SU-DHL-6 (cell line): ENCODE results near the gene PINLYP.

Experiments
- H2AFZ ChIP-seq: fragments of 200-600 bp; sonication (generic); 2 replicates; pipeline ENCODE4 v1.6.1; 2014; ENCODE audit warnings: low read depth, mild to moderate bottlenecking, moderate library complexity, mixed read lengths, antibody characterized with exemption, low read length; ENCODE audit not compliant: severe bottlenecking
- H3F3A ChIP-seq: fragments of 200-600 bp; shearing (Covaris generic); 2 replicates; pipeline ENCODE4 v1.6.0; 2016; ENCODE audit warnings: antibody characterized with exemption, mild to moderate bottlenecking; ENCODE audit not compliant: insufficient read depth
- H3K27ac ChIP-seq: fragments of 200-600 bp; sonication (generic); 2 replicates; pipeline ENCODE4 v1.5.1; 2016; ENCODE audit warnings: low read depth, mild to moderate bottlenecking, low read length, moderate library complexity, mixed read lengths
- H3K27me3 ChIP-seq: fragments of 200-600 bp; sonication (generic), shearing (Covaris generic); 2 replicates; pipeline ENCODE4 v1.6.0; 2014; ENCODE audit warnings: mild to moderate bottlenecking, low read length
- H3K36me3 ChIP-seq: fragments of 200-600 bp; sonication (generic); 2 replicates; pipeline ENCODE4 v1.6.1; 2014; ENCODE audit warnings: mild to moderate bottlenecking, low read length, mixed read lengths
- H3K4me2 ChIP-seq: fragments of 300-600, 200-600 bp; shearing (Covaris generic), sonication (generic); 2 replicates; pipeline ENCODE4 v1.6.0; 2014; ENCODE audit warnings: low read length, low read depth, mild to moderate bottlenecking; ENCODE audit not compliant: poor library complexity, severe bottlenecking
- H3K4me3 ChIP-seq: fragments of 200-600 bp; sonication (generic); 2 replicates; pipeline ENCODE4 v1.5.1; 2014; ENCODE audit warnings: antibody characterized with exemption, low read length, mild to moderate bottlenecking, mixed read lengths; ENCODE audit not compliant: insufficient read depth, poor library complexity, severe bottlenecking
- H3K79me2 ChIP-seq: fragments of 200-600 bp; sonication (generic); 2 replicates; pipeline ENCODE4 v1.6.1; 2014; ENCODE audit warnings: mild to moderate bottlenecking, low read length, moderate library complexity; ENCODE audit not compliant: insufficient read depth
- H3K9ac ChIP-seq: fragments of 200-600 bp; sonication (generic); 2 replicates; pipeline ENCODE4 v1.7.0; 2014; ENCODE audit warnings: mild to moderate bottlenecking, low read length
- H3K9me2 ChIP-seq: fragments of 200-600 bp; sonication (generic); replicated peaks from 2 replicates; pipeline ENCODE4 v1.6.1; 2014; ENCODE audit warnings: low read length; ENCODE audit not compliant: insufficient read depth
- H3K9me3 ChIP-seq: fragments of 200-600 bp; sonication (generic); 2 replicates; pipeline ENCODE4 v1.6.1; 2014; ENCODE audit warnings: low read length, mixed read lengths; ENCODE audit not compliant: insufficient read depth
- H4K20me1 ChIP-seq: fragments of 200-600 bp; sonication (generic); 2 replicates; pipeline ENCODE4 v1.6.1; 2014; ENCODE audit warnings: low read depth, mild to moderate bottlenecking, antibody characterized with exemption, low read length, moderate library complexity, mixed read lengths
- CTCF ChIP-seq: fragments of 200-600 bp; sonication (generic); IDR thresholded peaks from one replicate; pipeline ENCODE4 v1.5.1; 2017; ENCODE audit warnings: antibody characterized with exemption, mild to moderate bottlenecking, low read length, moderate library complexity; ENCODE audit not compliant: insufficient read depth, poor library complexity, severe bottlenecking
- EZH2phosphoT487 ChIP-seq: fragments of 200-600 bp; sonication (generic), shearing (Covaris generic); conservative IDR thresholded peaks from 2 replicates; pipeline ENCODE4 v1.6.1; 2018; ENCODE audit warnings: mild to moderate bottlenecking, antibody characterized with exemption, low read length, moderate library complexity, mixed read lengths

PINLYP gene

GRCh38 chr19:43605875-43606568 is 30.4 kb downstream of the PINLYP start:
- H3K9me2 ChIP-seq, result no peaks in the 10 kb centered on the region
- no peaks in the 10 kb centered on the region for H3K27me3 ChIP-seq
- H2AFZ ChIP-seq, result no peak overlapping the region
- peaks cover 7% of the 10 kb centered on the region for H3F3A ChIP-seq
- H4K20me1 ChIP-seq, result no peaks in the 10 kb centered on the region
- H3K4me3 ChIP-seq, result no peak overlapping the region
- H3K27ac ChIP-seq, result no peak overlapping the region
- no peak for TF ChIP-seq EZH2phosphoT487
- no peak for TF ChIP-seq CTCF
- H3K36me3 ChIP-seq, result no peaks in the 10 kb centered on the region
- H3K79me2 ChIP-seq, result 0 out of 2 replicates have a peak, but pooled peaks cover 9% of the 10 kb centered on the region
- H3K9ac ChIP-seq, result no peak overlapping the region
- no peaks in the 10 kb centered on the region for H3K9me3 ChIP-seq
- no peak overlapping the region for H3K4me2 ChIP-seq

- Histone ChIP-seq H3F3A (peaks cover under 1% of the 10 kb centered on the region; the same call in 1 of the 2 replicates), H3K9ac (no peak overlapping the region), H3K4me3 (no peak overlapping the region), H3K27me3 (no peaks in the 10 kb centered on the region), H4K20me1 (no peaks in the 10 kb centered on the region), H3K9me2 (no peaks in the 10 kb centered on the region), H2AFZ (no peak overlapping the region), H3K79me2 (0 out of 2 replicates have a peak, but pooled peaks cover 10% of the 10 kb centered on the region), H3K4me2 (no peak overlapping the region), H3K9me3 (no peaks in the 10 kb centered on the region), H3K27ac (no peak overlapping the region), H3K36me3 (no peaks in the 10 kb centered on the region)
- TF ChIP-seq EZH2phosphoT487 (no peak), CTCF (no peak)
Observed at GRCh38 chr19:43606569-43607229, 31.1 kb downstream of the PINLYP start.

GRCh38 chr19:43607238-43608205 is 31.9 kb downstream of the PINLYP start:
- Histone ChIP-seq H4K20me1 (no peaks in the 10 kb centered on the region), H3K9ac (no peak overlapping the region)

More at GRCh38 chr19:43607238-43608205, 31.9 kb downstream of the PINLYP start:
- TF ChIP-seq EZH2phosphoT487 (no peak), CTCF (no peak)
- no peak overlapping the region for H3K27ac ChIP-seq
- H3K79me2 ChIP-seq, result peaks cover 16% of the 10 kb centered on the region; the same call in 1 of the 2 replicates
- no peaks in the 10 kb centered on the region for H3K9me3 ChIP-seq
- H3K4me3 ChIP-seq, result no peak overlapping the region
- no peaks in the 10 kb centered on the region for H3K27me3 ChIP-seq
- no peak overlapping the region for H2AFZ ChIP-seq
- H3K4me2 ChIP-seq, result no peak overlapping the region
- H3K36me3 ChIP-seq, result no peaks in the 10 kb centered on the region
- no peaks in the 10 kb centered on the region; the same call in 1 of the 2 replicates for H3F3A ChIP-seq
- no peaks in the 10 kb centered on the region for H3K9me2 ChIP-seq
